MM.1S (cell line): Measurements from ENCODE around the gene MAT2A.

Experiments
- DNase-seq: peaks from one replicate; pipeline ENCODE4 v3.0.0-alpha.2; 2015
- H2AFZ ChIP-seq: fragments of 300-600 bp; sonication (generic); 2 replicates; pipeline ENCODE4 v1.6.0; 2016; ENCODE audit warnings: antibody characterized with exemption, low read length
- H3F3A ChIP-seq: fragments of 300-600 bp; sonication (generic); 2 replicates; pipeline ENCODE4 v1.6.1; 2016; ENCODE audit warnings: mild to moderate bottlenecking, antibody characterized with exemption, low read length, moderate library complexity, mixed read lengths; ENCODE audit not compliant: insufficient read depth
- H3K27ac ChIP-seq: fragments of 300-600 bp; sonication (generic); 2 replicates; pipeline ENCODE4 v1.5.1; 2016; ENCODE audit warnings: mild to moderate bottlenecking, low read length
- H3K27me3 ChIP-seq: fragments of 300-600 bp; sonication (generic); replicated peaks from 2 replicates; pipeline ENCODE4 v1.6.0; 2016; ENCODE audit warnings: low read length; ENCODE audit not compliant: insufficient read depth
- H3K36me3 ChIP-seq: fragments of 300-600 bp; sonication (generic); replicated peaks from 2 replicates; pipeline ENCODE4 v1.6.1; 2016; ENCODE audit warnings: mild to moderate bottlenecking, low read length, mixed read lengths; ENCODE audit not compliant: insufficient read depth
- H3K4me1 ChIP-seq: fragments of 300-600 bp; sonication (generic); 2 replicates; pipeline ENCODE4 v1.6.1; 2016; ENCODE audit warnings: low read length, mixed read lengths
- H3K4me2 ChIP-seq: fragments of 300-600 bp; sonication (generic); 2 replicates; pipeline ENCODE4 v1.6.0; 2016; ENCODE audit warnings: low read depth, low read length
- H3K4me3 ChIP-seq: fragments of 300-600 bp; sonication (generic); 2 replicates; pipeline ENCODE4 v1.5.1; 2016; ENCODE audit warnings: low read length, mixed read lengths
- H3K79me2 ChIP-seq: fragments of 300-600 bp; sonication (generic); 2 replicates; pipeline ENCODE4 v1.6.1; 2016; ENCODE audit warnings: mixed run types, low read length, mixed read lengths
- H3K9ac ChIP-seq: fragments of 300-600 bp; sonication (generic); 2 replicates; pipeline ENCODE4 v1.6.1; 2016; ENCODE audit warnings: low read length, mixed read lengths
- H3K9me2 ChIP-seq: fragments of 300-600 bp; sonication (generic); replicated peaks from 2 replicates; pipeline ENCODE4 v1.6.1; 2016; ENCODE audit warnings: mild to moderate bottlenecking, low read length, mixed read lengths; ENCODE audit not compliant: insufficient read depth
- H3K9me3 ChIP-seq: fragments of 300-600 bp; sonication (generic); replicated peaks from 2 replicates; pipeline ENCODE4 v1.6.1; 2016; ENCODE audit warnings: mild to moderate bottlenecking, low read length, mixed read lengths; ENCODE audit not compliant: insufficient read depth
- H4K20me1 ChIP-seq: fragments of 300-600 bp; sonication (generic); 2 replicates; pipeline ENCODE4 v1.6.1; 2016; ENCODE audit warnings: mild to moderate bottlenecking, low read length, moderate library complexity, mixed read lengths; ENCODE audit not compliant: insufficient read depth
- CTCF ChIP-seq: fragments of 300-600 bp; sonication (generic); IDR thresholded peaks from 2 replicates; pipeline ENCODE4 v1.5.1; 2016; ENCODE audit warnings: antibody characterized with exemption, low read length, mixed read lengths
- EZH2 ChIP-seq: fragments of 300-600 bp; sonication (generic); optimal IDR thresholded peaks from 2 replicates; pipeline ENCODE3; 2017; ENCODE audit warnings: low read depth, mild to moderate bottlenecking, antibody characterized with exemption, low read length, mixed read lengths
- EZH2phosphoT487 ChIP-seq: fragments of 300-600 bp; sonication (generic); IDR thresholded peaks from 2 replicates; pipeline ENCODE4 v1.6.1; 2018; ENCODE audit warnings: antibody characterized with exemption, low read length

Gene MAT2A

DNA sequence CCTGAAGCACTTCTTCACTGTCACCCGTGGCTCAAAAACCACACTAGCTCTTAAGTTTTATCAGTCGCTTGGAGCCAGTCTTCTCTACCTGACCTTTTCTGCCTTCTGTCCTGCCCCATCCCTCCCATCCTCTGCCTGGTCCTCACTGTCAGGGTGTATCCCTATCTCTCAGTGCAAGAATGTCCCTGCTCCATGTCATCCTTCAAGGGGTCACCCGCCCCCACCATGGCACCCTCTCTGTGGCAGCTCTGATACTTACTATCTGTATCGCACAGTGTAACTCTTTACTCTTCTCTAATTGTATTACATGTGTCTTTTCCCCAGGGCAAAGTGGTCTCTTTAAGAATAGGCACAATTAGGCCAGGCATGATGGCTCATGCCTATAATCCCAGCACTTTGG, 49.7 kb downstream of the MAT2A start:
- no peak for DNase-seq
- H2AFZ ChIP-seq, result no peak overlapping the region
- H3K9me2 ChIP-seq, result no peaks in the 10 kb centered on the region
- no peaks in the 10 kb centered on the region for H3K9me3 ChIP-seq
- no peaks in the 10 kb centered on the region for H3F3A ChIP-seq
- no peak overlapping the region for H3K4me3 ChIP-seq
- no peak for TF ChIP-seq EZH2
- TF ChIP-seq EZH2phosphoT487, result no peak
- TF ChIP-seq CTCF, result no peak
- H4K20me1 ChIP-seq, result no peaks in the 10 kb centered on the region
- H3K27me3 ChIP-seq, result no peaks in the 10 kb centered on the region
- H3K27ac ChIP-seq, result no peak overlapping the region
- no peaks in the 10 kb centered on the region for H3K4me1 ChIP-seq
- no peak overlapping the region for H3K9ac ChIP-seq
- H3K36me3 ChIP-seq, result no peaks in the 10 kb centered on the region
- H3K4me2 ChIP-seq, result no peak overlapping the region
- no peaks in the 10 kb centered on the region for H3K79me2 ChIP-seq

- Histone ChIP-seq H3K79me2 (no peaks in the 10 kb centered on the region), H3K27me3 (no peaks in the 10 kb centered on the region), H3K36me3 (no peaks in the 10 kb centered on the region), H3K4me2 (no peak overlapping the region), H2AFZ (no peak overlapping the region), H3K4me1 (no peaks in the 10 kb centered on the region), H3K9me3 (no peaks in the 10 kb centered on the region), H3K4me3 (no peak overlapping the region), H3K9me2 (no peaks in the 10 kb centered on the region), H3K9ac (no peak overlapping the region), H3K27ac (no peak overlapping the region), H4K20me1 (no peaks in the 10 kb centered on the region), H3F3A (no peaks in the 10 kb centered on the region)
- TF ChIP-seq EZH2phosphoT487 (no peak), CTCF (no peak), EZH2 (no peak)
- no peak for DNase-seq
Measured at GRCh38 chr2:85589181-85589580, 50.2 kb downstream of the MAT2A start.

DNA sequence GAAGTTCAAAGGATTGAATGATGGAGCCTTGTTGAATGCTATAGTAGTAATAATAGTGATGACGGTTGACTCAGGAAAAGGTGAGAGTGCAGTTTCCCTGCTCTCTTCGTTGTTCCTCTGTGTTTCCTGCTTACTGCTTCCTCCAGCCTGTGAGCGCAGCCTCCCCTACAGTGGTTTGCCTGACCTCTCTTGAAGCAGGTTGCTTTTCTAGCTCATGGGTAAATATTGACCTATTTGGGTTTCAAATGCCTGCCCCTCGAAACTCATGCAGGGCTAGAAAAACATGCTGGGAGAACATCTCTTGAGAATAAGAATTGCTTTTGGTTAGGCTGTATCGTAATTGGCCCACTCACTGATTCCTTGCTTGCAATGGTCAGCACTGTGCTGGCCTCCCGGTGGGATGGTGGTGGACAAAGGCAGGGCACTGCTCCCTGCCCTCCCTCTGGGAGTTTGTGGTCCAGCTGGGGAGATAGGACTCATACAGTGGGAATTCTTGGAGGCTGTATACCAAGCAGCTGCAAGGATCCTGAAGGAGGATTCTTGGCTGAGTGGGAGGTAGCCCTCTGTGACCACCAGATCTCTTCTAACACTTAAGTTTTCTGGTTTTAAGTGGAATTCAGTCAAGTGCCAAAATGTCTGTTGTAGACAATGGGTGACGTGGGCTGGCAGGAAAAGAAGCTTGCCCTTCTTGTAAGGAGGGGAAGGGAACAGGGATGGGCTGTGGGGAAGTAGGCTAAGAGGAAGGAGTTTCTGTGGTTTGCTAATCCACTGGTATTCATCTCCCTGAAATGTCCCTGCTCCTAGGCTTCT, 51.2 kb downstream of the MAT2A start:
- no peaks in the 10 kb centered on the region for H3F3A ChIP-seq
- TF ChIP-seq EZH2phosphoT487 (no peak), EZH2 (no peak), CTCF (no peak)
- no peak overlapping the region for H2AFZ ChIP-seq
- H3K79me2 ChIP-seq, result no peaks in the 10 kb centered on the region
- no peaks in the 10 kb centered on the region for H3K9me2 ChIP-seq
- no peak overlapping the region for H3K4me3 ChIP-seq
- no peaks in the 10 kb centered on the region for H3K4me1 ChIP-seq
- H4K20me1 ChIP-seq, result no peaks in the 10 kb centered on the region
- no peak overlapping the region for H3K4me2 ChIP-seq
- H3K27ac ChIP-seq, result no peak overlapping the region
- no peak for DNase-seq
- H3K9me3 ChIP-seq, result no peaks in the 10 kb centered on the region
- H3K36me3 ChIP-seq, result no peaks in the 10 kb centered on the region
- H3K27me3 ChIP-seq, result no peaks in the 10 kb centered on the region
- no peak overlapping the region for H3K9ac ChIP-seq
